Neutrophil (primary cell): ENCODE data around the gene TMEM97.

Source experiments
- H3K27ac ChIP-seq: fragments of 200-600 bp; sonication (generic); 2 replicates; pipeline ENCODE4 v1.5.1; 2016; ENCODE audit warnings: mild to moderate bottlenecking, moderate library complexity
- H3K27me3 ChIP-seq: fragments of 200-600 bp; sonication (generic); 2 replicates; pipeline ENCODE4 v1.6.0; 2016; ENCODE audit warnings: mild to moderate bottlenecking
- H3K36me3 ChIP-seq: fragments of 200-600 bp; sonication (generic); 2 replicates; pipeline ENCODE4 v1.5.1; 2017
- H3K4me1 ChIP-seq, 2 experiments: fragments of 200-600 bp in 1 of 2; sonication (generic) in 1 of 2; 1 replicate in 1 of 2; 2 replicates in 1 of 2; pipeline versions ENCODE4 v1.5.1 to v1.6.1; 2013 to 2016; ENCODE audit warnings: low read depth in 1 of 2, low read length in 1 of 2, mild to moderate bottlenecking in 1 of 2, moderate library complexity in 1 of 2; ENCODE audit not compliant: control insufficient read depth in 1 of 2, insufficient read depth in 1 of 2
- H3K4me3 ChIP-seq, 2 experiments: fragments of 200-600 bp in 1 of 2; sonication (generic) in 1 of 2; 1 replicate in 1 of 2; 2 replicates in 1 of 2; pipeline ENCODE4 v1.5.1; 2013 to 2016; ENCODE audit warnings: low read depth in 1 of 2, low read length in 1 of 2, mild to moderate bottlenecking in 1 of 2, moderate library complexity in 1 of 2
- H3K9me3 ChIP-seq: fragments of 200-600 bp; sonication (generic); 2 replicates; pipeline ENCODE4 v1.5.1; 2016
- TF ChIP-seq, protein P1 (sequence below): fragments of 200-600 bp; sonication (generic); IDR thresholded peaks from 2 replicates; pipeline ENCODE4 v1.5.1; 2016; ENCODE audit warnings: antibody characterized with exemption

TMEM97 gene

GRCh38 chr17:28274591-28275265, 44.3 kb upstream of the TMEM97 start:
- no peak overlapping the region for H3K27ac ChIP-seq
- no peaks in the 10 kb centered on the region for H3K4me1 ChIP-seq
- no peaks in the 10 kb centered on the region for H3K36me3 ChIP-seq
- H3K9me3 ChIP-seq = no peaks in the 10 kb centered on the region
- TF ChIP-seq, protein P1, sequence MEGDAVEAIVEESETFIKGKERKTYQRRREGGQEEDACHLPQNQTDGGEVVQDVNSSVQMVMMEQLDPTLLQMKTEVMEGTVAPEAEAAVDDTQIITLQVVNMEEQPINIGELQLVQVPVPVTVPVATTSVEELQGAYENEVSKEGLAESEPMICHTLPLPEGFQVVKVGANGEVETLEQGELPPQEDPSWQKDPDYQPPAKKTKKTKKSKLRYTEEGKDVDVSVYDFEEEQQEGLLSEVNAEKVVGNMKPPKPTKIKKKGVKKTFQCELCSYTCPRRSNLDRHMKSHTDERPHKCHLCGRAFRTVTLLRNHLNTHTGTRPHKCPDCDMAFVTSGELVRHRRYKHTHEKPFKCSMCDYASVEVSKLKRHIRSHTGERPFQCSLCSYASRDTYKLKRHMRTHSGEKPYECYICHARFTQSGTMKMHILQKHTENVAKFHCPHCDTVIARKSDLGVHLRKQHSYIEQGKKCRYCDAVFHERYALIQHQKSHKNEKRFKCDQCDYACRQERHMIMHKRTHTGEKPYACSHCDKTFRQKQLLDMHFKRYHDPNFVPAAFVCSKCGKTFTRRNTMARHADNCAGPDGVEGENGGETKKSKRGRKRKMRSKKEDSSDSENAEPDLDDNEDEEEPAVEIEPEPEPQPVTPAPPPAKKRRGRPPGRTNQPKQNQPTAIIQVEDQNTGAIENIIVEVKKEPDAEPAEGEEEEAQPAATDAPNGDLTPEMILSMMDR = no peak
- H3K27me3 ChIP-seq = peaks cover 87% of the 10 kb centered on the region
- H3K4me3 ChIP-seq = no peak overlapping the region

GRCh38 chr17:28276011-28276410, 43.0 kb upstream of the TMEM97 start:
- H3K27me3 ChIP-seq = peaks cover 86% of the 10 kb centered on the region
- H3K36me3 ChIP-seq = no peaks in the 10 kb centered on the region
- TF ChIP-seq, protein P1 = no peak

DNA sequence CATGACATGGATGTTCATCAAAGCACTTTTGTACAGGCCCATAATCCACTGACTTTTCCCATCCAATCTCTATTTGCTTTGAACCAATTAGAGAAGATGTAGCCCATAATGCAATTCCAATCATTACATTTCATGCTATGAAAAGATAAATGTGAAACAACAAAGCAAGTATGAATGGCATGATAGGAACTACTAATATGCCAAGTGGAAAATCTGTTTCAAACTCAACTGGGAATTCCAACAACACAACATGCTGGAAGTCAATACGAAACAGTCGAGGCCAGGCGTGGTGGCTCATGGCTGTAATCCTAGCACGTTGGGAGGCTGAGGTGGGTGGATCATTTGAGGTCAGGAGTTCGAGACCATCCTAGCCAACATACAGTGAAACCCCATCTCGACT, 39.6 kb upstream of the TMEM97 start:
- no peaks in the 10 kb centered on the region for H3K9me3 ChIP-seq
- H3K27ac ChIP-seq = no peak overlapping the region
- no peaks in the 10 kb centered on the region for H3K36me3 ChIP-seq
- H3K4me3 ChIP-seq = no peak overlapping the region
- no peaks in the 10 kb centered on the region for H3K4me1 ChIP-seq
- H3K27me3 ChIP-seq = peaks cover 78% of the 10 kb centered on the region
- TF ChIP-seq, protein P1 = no peak

More at GRCh38 chr17:28276011-28276410, 43.0 kb upstream of the TMEM97 start:
- Histone ChIP-seq H3K4me1 (no peaks in the 10 kb centered on the region), H3K4me3 (no peak overlapping the region), H3K27ac (no peak overlapping the region), H3K9me3 (no peaks in the 10 kb centered on the region)

- Histone ChIP-seq H3K9me3 (no peaks in the 10 kb centered on the region), H3K27ac (no peak overlapping the region), H3K36me3 (no peaks in the 10 kb centered on the region), H3K4me1 (no peaks in the 10 kb centered on the region), H3K4me3 (no peak overlapping the region), H3K27me3 (peaks cover 67% of the 10 kb centered on the region)
- TF ChIP-seq, protein P1 = no peak
These were observed 38.2 kb upstream of the TMEM97 start for GRCh38 chr17:28280826-28281225.

DNA sequence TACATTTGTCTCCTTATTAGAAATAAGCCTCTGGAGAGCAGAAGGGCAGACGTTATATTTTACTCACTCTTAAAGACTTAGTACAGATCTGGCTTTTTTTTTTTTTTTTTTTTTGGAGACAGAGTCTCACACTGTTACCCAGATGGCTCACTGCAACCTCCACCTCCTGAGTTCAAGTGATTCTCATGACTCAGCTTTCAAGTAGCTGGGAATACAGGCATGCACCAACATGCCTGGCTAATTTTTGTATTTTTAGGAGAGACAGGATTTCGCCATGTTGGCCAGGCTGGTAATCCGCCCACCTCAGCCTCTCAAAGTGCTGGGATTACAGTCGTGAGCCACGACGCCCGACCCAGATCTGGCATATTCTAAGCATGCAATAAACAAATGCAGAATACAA, 36.4 kb upstream of the TMEM97 start:
- Histone ChIP-seq H3K4me1 (no peaks in the 10 kb centered on the region), H3K9me3 (no peaks in the 10 kb centered on the region), H3K36me3 (no peaks in the 10 kb centered on the region), H3K4me3 (no peak overlapping the region), H3K27ac (no peak overlapping the region), H3K27me3 (peaks cover 59% of the 10 kb centered on the region)
- TF ChIP-seq, protein P1 = no peak
